Measurements from ENCODE around the gene SPATA12.

SPATA12 gene

DNA sequence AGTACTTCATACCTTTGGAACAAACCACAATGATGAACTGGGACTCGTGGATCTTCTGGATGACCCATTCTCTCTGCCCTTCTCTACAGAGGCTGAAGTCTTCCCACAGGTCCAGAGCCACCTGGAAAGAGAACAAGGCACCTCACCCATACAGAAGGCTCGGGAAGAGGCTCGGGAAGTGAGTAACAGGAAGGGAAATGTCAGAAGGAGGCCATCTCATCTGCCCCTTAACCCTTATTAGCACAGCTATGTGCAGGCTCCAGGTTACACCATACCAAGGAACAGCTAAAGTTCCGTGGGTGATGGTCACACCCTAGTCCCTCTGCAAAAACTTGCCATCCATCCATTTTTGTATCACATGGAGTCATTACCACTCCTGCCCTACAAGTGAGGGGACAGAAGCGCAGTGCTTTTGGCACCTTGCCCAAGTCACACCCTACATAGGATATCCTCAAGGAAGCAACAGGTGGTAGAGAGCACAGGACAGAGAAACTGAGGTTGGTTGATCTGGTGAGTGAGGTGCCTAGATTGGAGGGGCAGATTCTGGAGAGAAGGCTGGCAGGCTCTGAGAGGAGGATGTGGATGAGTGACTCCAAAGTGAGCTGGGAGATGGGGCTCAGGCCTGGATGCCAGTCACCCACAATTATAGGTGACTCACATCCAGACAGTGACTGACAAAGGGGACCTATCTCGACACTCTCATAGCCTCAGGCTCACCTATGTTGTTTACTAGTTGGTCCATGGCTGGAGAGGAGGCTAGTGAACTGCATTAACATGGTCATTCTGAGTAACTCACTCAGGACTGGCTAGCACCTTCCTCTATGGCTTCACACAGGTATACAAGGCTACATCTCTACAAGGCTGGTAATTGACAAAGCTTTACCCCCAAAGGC, 38.2 kb downstream of the SPATA12 start:
- Histone ChIP-seq H3K27me3 (ENCODE audit: low read depth, low read length) (no peaks in the 10 kb centered on the region), H3K36me3 (ENCODE audit: control insufficient read depth in 1 of 2, insufficient read depth in 2 of 2, low read length in 2 of 2) (peaks cover 0 to 14% of the 10 kb centered on the region in 2 donors), H3K4me3 (ENCODE audit: low read depth in 1 of 2, low read length in 2 of 2) (no peak overlapping the region), H3K27ac (ENCODE audit: low read length) (no peak overlapping the region), H3K9me3 (ENCODE audit: control insufficient read depth in 1 of 2, low read length in 2 of 2) (no peaks in the 10 kb centered on the region), H3K4me1 (ENCODE audit: control insufficient read depth in 1 of 2, insufficient read depth in 2 of 2, low read length in 2 of 2) (no peaks in the 10 kb centered on the region)

DNA sequence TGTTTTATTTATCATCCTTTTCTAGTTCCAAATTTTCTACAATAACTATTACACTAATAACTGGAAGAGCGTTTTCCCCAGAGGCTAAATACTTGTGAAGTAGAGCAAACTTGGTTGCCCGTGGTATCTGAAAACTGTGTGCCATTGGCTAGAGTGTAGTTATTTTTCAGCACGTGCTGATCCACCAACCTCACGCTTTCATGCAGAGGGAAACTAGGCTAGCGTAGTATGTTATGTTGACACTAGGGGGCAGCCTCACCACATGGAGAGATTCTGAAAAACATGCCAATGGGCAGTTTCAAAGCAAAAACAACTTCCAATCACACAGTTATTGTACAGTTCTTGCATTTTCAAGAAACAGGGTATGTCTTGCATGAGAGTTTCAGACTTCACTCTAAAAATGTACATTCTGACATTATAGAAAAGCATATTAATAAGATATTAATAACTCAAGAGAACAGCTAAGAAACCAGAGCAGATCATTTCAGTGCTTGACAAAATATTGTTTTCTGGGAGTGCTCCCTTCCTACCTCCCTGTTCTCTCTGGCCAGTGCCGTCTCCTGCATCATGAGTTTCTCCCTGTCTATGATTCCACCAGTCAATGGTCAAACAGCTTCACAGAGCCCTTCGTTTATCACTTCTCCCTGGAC, 39.7 kb downstream of the SPATA12 start:
- no peak overlapping the region for H3K27ac ChIP-seq (ENCODE audit: low read length)
- no peak overlapping the region for H3K4me3 ChIP-seq (ENCODE audit: low read depth in 1 of 2, low read length in 2 of 2)
- no peaks in the 10 kb centered on the region for H3K9me3 ChIP-seq (ENCODE audit: control insufficient read depth in 1 of 2, low read length in 2 of 2)
- H3K27me3 ChIP-seq (ENCODE audit: low read depth, low read length) = no peaks in the 10 kb centered on the region
- no peaks in the 10 kb centered on the region for H3K4me1 ChIP-seq (ENCODE audit: control insufficient read depth in 1 of 2, insufficient read depth in 2 of 2, low read length in 2 of 2)
- peaks cover 3 to 14% of the 10 kb centered on the region in 2 donors for H3K36me3 ChIP-seq (ENCODE audit: control insufficient read depth in 1 of 2, insufficient read depth in 2 of 2, low read length in 2 of 2)

DNA sequence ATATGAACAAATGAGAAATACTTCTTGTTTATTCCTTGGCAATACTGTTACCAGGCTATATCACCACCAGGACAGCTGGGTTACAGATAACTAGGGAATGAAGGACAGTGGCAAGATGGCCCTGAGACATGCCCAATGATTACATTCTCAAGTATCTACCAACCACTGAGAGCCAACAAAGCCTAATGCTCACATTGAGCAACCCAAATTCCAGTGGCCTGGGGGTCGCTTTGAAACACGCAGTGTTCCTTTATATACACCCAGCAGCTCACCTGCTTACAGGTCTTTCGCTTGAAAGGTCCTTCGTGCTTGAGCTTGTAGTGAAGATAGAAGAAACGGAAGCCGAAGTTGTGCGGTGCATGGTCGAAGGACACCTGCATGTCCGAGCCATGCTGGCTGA, 45.1 kb downstream of the SPATA12 start:
- Histone ChIP-seq H3K4me1 (ENCODE audit: control insufficient read depth in 1 of 2, insufficient read depth in 2 of 2, low read length in 2 of 2) (no peaks in the 10 kb centered on the region), H3K9me3 (ENCODE audit: control insufficient read depth in 1 of 2, low read length in 2 of 2) (no peaks in the 10 kb centered on the region), H3K27me3 (ENCODE audit: low read depth, low read length) (no peaks in the 10 kb centered on the region), H3K36me3 (ENCODE audit: control insufficient read depth in 1 of 2, insufficient read depth in 2 of 2, low read length in 2 of 2) (peaks cover 3% of the 10 kb centered on the region in 2 donors), H3K4me3 (ENCODE audit: low read depth in 1 of 2, low read length in 2 of 2) (no peak overlapping the region), H3K27ac (ENCODE audit: low read length) (no peak overlapping the region)

DNA sequence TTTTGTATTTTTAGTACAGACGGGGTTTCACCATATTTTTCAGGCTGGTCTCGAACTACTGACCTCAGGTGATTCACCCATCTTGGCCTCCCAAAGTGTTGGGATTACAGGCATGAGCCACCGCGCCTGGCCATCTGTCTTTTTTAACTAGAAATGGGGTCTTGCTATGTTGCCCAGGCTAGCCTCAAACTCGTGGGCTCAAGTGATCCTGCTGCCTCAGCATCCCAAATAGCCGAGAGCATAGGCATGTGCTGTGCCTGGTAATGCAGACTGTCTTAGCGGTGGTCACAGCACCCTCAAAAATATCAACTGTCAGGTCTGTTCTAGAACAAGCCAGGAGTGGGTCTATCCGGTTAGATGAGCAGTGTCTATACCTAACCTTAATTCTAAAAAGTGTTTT, 48.2 kb downstream of the SPATA12 start:
- Histone ChIP-seq H3K4me3 (ENCODE audit: low read depth in 1 of 2, low read length in 2 of 2) (no peak overlapping the region), H3K27me3 (ENCODE audit: low read depth, low read length) (no peaks in the 10 kb centered on the region), H3K9me3 (ENCODE audit: control insufficient read depth in 1 of 2, low read length in 2 of 2) (no peaks in the 10 kb centered on the region), H3K36me3 (ENCODE audit: control insufficient read depth in 1 of 2, insufficient read depth in 2 of 2, low read length in 2 of 2) (peaks cover 3% of the 10 kb centered on the region in 2 donors), H3K4me1 (ENCODE audit: control insufficient read depth in 1 of 2, insufficient read depth in 2 of 2, low read length in 2 of 2) (no peaks in the 10 kb centered on the region), H3K27ac (ENCODE audit: low read length) (no peak overlapping the region)

DNA sequence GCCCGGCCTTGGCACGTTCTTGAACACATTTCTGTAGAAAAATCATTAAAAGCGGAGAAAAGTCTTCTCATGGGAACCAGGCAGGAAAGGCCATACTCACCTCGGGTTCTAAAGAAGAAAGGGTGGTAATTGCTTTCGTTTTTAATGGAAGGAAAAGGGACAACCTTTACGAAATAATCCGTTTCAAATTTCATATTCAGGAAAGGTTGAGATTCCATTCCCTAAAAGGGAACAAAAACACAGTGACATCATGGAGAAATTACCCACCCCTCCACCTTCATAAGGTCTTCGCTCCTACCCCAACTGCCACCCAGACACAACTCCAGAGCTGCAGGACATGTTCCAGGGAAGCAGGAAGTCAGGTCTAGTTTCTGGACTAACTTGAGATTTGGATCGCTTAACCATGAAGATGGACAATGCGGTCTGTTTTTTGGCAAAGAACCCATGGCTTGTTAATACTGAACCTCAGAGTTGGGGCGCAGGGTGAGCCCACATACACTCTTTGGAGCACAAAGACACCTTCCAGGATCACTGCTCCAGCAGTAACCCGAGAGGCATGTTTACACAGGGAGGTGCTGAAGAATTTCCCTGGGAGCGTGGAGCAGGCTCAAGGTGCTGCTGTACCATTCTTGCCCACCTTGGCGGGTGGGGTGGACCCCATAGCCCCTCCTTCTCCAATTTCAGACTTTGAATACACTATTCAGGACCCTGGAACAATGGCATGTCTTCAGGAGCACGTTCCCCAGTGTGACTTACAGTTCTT, 49.2 kb downstream of the SPATA12 start:
- H3K4me3 ChIP-seq (ENCODE audit: low read depth in 1 of 2, low read length in 2 of 2) = no peak overlapping the region
- H3K27ac ChIP-seq (ENCODE audit: low read length) = no peak overlapping the region
- no peaks in the 10 kb centered on the region for H3K27me3 ChIP-seq (ENCODE audit: low read depth, low read length)
- H3K9me3 ChIP-seq (ENCODE audit: control insufficient read depth in 1 of 2, low read length in 2 of 2) = no peaks in the 10 kb centered on the region
- H3K4me1 ChIP-seq (ENCODE audit: control insufficient read depth in 1 of 2, insufficient read depth in 2 of 2, low read length in 2 of 2) = no peaks in the 10 kb centered on the region
- peaks cover 0 to 3% of the 10 kb centered on the region in 2 donors for H3K36me3 ChIP-seq (ENCODE audit: control insufficient read depth in 1 of 2, insufficient read depth in 2 of 2, low read length in 2 of 2)

DNA sequence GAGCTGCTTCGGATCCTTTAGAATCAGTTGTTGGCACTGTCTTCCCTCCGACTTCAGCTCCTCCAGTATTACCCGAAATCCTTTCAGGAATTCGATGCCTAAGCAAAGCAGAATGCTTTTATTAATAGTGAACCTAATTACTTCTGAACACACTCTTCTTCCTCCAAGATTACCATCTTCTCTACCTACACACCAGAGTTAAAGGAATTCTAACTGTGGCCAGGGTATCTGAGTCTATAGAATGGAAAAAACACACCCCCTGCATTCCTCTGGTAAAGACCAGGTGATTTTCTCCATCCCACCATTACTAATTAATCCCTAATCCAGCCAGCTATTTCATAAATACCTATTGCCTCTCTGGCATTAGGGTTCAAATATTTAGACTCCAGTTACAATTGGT, 49.8 kb downstream of the SPATA12 start:
- H3K27ac ChIP-seq (ENCODE audit: low read length) = no peak overlapping the region
- peaks cover 0 to 3% of the 10 kb centered on the region in 2 donors for H3K36me3 ChIP-seq (ENCODE audit: control insufficient read depth in 1 of 2, insufficient read depth in 2 of 2, low read length in 2 of 2)

DNA sequence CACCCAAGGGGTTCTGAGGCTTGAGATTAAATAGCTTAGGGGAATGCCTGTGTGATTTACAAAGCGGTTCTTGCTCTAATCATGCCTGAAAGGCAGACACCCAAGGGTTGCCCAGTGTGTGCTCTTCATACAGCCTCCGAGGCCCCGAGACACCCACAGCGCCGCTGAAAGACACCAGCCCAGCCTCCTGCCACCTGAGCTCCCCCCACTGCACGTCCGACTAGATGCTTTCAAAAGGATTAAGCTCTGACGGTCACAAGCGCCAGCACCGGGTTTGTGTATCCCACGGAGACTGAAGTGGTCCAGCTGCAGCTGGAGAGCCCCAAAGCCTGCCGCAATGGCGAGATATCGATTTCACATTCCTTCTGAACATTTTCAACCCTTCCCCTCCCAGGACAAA, 50.3 kb downstream of the SPATA12 start:
- H3K27me3 ChIP-seq (ENCODE audit: low read depth, low read length) = no peaks in the 10 kb centered on the region
- peaks cover 0 to 3% of the 10 kb centered on the region in 2 donors for H3K36me3 ChIP-seq (ENCODE audit: control insufficient read depth in 1 of 2, insufficient read depth in 2 of 2, low read length in 2 of 2)
- H3K27ac ChIP-seq (ENCODE audit: low read length) = no peak overlapping the region
- no peak overlapping the region for H3K4me3 ChIP-seq (ENCODE audit: low read depth in 1 of 2, low read length in 2 of 2)
- H3K4me1 ChIP-seq (ENCODE audit: control insufficient read depth in 1 of 2, insufficient read depth in 2 of 2, low read length in 2 of 2) = no peaks in the 10 kb centered on the region
- no peaks in the 10 kb centered on the region for H3K9me3 ChIP-seq (ENCODE audit: control insufficient read depth in 1 of 2, low read length in 2 of 2)

More for the DNA sequence above, 49.8 kb downstream of the SPATA12 start:
- H3K4me3 ChIP-seq (ENCODE audit: low read depth in 1 of 2, low read length in 2 of 2) = no peak overlapping the region
- H3K9me3 ChIP-seq (ENCODE audit: control insufficient read depth in 1 of 2, low read length in 2 of 2) = no peaks in the 10 kb centered on the region
- no peaks in the 10 kb centered on the region for H3K27me3 ChIP-seq (ENCODE audit: low read depth, low read length)
- no peaks in the 10 kb centered on the region for H3K4me1 ChIP-seq (ENCODE audit: control insufficient read depth in 1 of 2, insufficient read depth in 2 of 2, low read length in 2 of 2)

DNA sequence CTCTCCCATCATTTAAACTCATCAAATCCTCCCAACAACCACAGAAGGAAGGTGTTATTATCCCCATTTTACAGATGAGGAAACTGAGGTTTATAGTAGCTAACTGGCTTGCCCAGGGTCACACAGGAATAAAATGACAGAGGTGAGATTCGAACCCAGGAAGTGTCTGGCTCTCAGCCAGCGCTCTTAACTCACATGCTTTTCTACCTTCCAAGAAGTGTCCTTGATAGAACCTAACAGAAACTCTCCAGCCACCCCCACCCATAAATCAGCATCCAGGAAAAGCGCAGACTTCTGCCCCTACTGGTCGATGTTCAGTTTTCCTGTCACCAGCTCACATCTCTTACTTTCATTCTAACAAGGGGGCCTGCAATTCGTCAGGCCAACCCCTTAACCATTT, 51.7 kb downstream of the SPATA12 start:
- H3K27me3 ChIP-seq (ENCODE audit: low read depth, low read length) = no peaks in the 10 kb centered on the region
- H3K9me3 ChIP-seq (ENCODE audit: control insufficient read depth in 1 of 2, low read length in 2 of 2) = no peaks in the 10 kb centered on the region
- no peaks in the 10 kb centered on the region for H3K4me1 ChIP-seq (ENCODE audit: control insufficient read depth in 1 of 2, insufficient read depth in 2 of 2, low read length in 2 of 2)
- H3K27ac ChIP-seq (ENCODE audit: low read length) = no peak overlapping the region
- H3K36me3 ChIP-seq (ENCODE audit: control insufficient read depth in 1 of 2, insufficient read depth in 2 of 2, low read length in 2 of 2) = peaks cover 0 to 3% of the 10 kb centered on the region in 2 donors
- no peak overlapping the region for H3K4me3 ChIP-seq (ENCODE audit: low read depth in 1 of 2, low read length in 2 of 2)

DNA sequence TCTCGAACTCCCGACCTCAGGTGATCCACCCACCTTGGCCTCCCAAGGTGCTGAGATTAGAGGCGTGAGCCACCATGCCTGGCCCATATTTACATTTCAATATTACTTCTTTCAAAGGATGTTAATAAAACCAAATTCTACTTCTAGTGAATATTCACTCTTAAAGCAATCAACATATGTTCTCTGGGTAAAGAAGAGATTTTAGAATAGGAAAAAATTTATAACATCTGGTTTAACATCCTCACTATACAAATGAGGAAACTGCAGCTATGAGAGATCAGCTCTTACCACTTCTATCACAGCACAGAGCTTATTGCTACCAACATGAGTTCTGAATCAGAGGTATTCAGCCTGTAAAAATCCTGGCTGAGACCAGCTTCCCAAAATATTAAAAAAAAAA, 56.0 kb downstream of the SPATA12 start:
- Histone ChIP-seq H3K36me3 (ENCODE audit: control insufficient read depth in 1 of 2, insufficient read depth in 2 of 2, low read length in 2 of 2) (peaks cover 0 to 3% of the 10 kb centered on the region in 2 donors), H3K4me1 (ENCODE audit: control insufficient read depth in 1 of 2, insufficient read depth in 2 of 2, low read length in 2 of 2) (peaks cover 0 to 12% of the 10 kb centered on the region in 2 donors), H3K27me3 (ENCODE audit: low read depth, low read length) (no peaks in the 10 kb centered on the region), H3K9me3 (ENCODE audit: control insufficient read depth in 1 of 2, low read length in 2 of 2) (no peaks in the 10 kb centered on the region), H3K27ac (ENCODE audit: low read length) (no peak overlapping the region), H3K4me3 (ENCODE audit: low read depth in 1 of 2, low read length in 2 of 2) (no peak overlapping the region)

DNA sequence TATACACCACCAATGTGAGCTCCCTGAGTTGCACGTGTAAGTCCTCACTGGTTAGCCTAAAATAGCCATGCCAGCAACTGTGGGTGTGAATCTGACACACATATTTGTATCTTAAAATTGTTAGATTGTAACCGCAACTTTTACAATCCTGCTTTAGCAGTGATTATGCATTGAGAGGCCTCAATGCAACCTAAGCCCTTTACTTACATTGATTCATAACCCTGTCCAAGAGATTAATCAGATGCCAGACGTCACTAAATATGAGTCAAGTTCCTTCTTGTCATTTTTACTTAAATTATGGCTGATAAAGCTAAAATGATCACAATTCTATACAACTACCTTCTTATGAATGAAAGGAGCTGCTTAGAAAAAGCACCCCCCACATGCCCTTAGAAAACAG, 57.8 kb downstream of the SPATA12 start:
- Histone ChIP-seq H3K27me3 (ENCODE audit: low read depth, low read length) (no peaks in the 10 kb centered on the region), H3K4me1 (ENCODE audit: control insufficient read depth in 1 of 2, insufficient read depth in 2 of 2, low read length in 2 of 2) (peaks cover 0 to 12% of the 10 kb centered on the region in 2 donors), H3K4me3 (ENCODE audit: low read depth in 1 of 2, low read length in 2 of 2) (no peak overlapping the region), H3K36me3 (ENCODE audit: control insufficient read depth in 1 of 2, insufficient read depth in 2 of 2, low read length in 2 of 2) (no peaks in the 10 kb centered on the region), H3K27ac (ENCODE audit: low read length) (no peak overlapping the region), H3K9me3 (ENCODE audit: control insufficient read depth in 1 of 2, low read length in 2 of 2) (no peaks in the 10 kb centered on the region)

DNA sequence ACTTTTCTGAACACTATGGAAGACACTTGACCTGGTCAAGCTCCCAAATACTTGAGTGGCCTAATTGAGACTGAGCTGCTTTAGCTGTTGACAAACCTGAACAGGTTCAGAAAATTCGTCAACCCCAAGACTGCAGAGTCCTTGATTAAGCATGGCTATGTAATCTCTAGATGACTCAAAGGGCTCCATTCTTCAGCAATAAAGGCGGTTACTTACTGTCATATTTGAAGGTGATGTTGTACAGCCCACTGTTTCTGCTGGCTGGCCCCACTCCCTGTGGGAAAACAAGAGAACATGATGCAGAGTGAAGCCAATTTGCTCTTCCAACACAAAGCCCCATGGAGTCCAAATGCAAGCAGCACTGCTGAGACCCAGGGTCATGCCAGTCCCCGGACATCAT, 59.6 kb downstream of the SPATA12 start:
- H3K27ac ChIP-seq (ENCODE audit: low read length) = no peak overlapping the region
- H3K27me3 ChIP-seq (ENCODE audit: low read depth, low read length) = no peaks in the 10 kb centered on the region
- no peaks in the 10 kb centered on the region for H3K36me3 ChIP-seq (ENCODE audit: control insufficient read depth in 1 of 2, insufficient read depth in 2 of 2, low read length in 2 of 2)
- H3K9me3 ChIP-seq (ENCODE audit: control insufficient read depth in 1 of 2, low read length in 2 of 2) = no peaks in the 10 kb centered on the region
- no peak overlapping the region for H3K4me3 ChIP-seq (ENCODE audit: low read depth in 1 of 2, low read length in 2 of 2)
- peaks cover 0 to 12% of the 10 kb centered on the region in 2 donors for H3K4me1 ChIP-seq (ENCODE audit: control insufficient read depth in 1 of 2, insufficient read depth in 2 of 2, low read length in 2 of 2)

All from muscle layer of duodenum (tissue), 2 donors.